Type B pancreatic cell (in vitro differentiated cells): ENCODE measurements around the gene PPM1F. TPM values are rescaled to one million over a fixed set of nuclear protein-coding genes. Genes with fewer than 3 reads are reported as not detected.
"Not testable (repeated sequence)": the region's sequence is repeated elsewhere in the genome, so short reads cannot be mapped to it uniquely, and the experiment has no call there.

Source experiments
- DNase-seq: peaks from one replicate; pipeline ENCODE4 v3.0.0; 2021; ENCODE audit warnings: mixed read lengths; ENCODE audit not compliant: unreplicated experiment; ENCODE audit errors: extremely low spot score
- H3K27ac Mint-ChIP-seq: 2 replicates; pipeline ENCODE4 v1.8.0; 2021; ENCODE audit warnings: mild to moderate bottlenecking, mixed read lengths
- H3K27me3 Mint-ChIP-seq: 2 replicates; pipeline ENCODE4 v1.8.0; 2021; ENCODE audit warnings: mixed read lengths
- H3K36me3 Mint-ChIP-seq: 2 replicates; pipeline ENCODE4 v1.8.0; 2021; ENCODE audit warnings: mixed read lengths
- H3K4me1 Mint-ChIP-seq: one replicate; pipeline ENCODE4 v1.8.0; 2021; ENCODE audit warnings: mixed read lengths; ENCODE audit not compliant: unreplicated experiment
- H3K4me3 Mint-ChIP-seq: 2 replicates; pipeline ENCODE4 v1.8.0; 2021; ENCODE audit warnings: mild to moderate bottlenecking, mixed read lengths
- H3K9me3 Mint-ChIP-seq: 2 replicates; pipeline ENCODE4 v1.8.0; 2021; ENCODE audit warnings: mixed read lengths
- CTCF ChIP-seq: fragments of 200-600 bp; sonication (generic); conservative IDR thresholded peaks from 2 replicates; pipeline ENCODE4 v1.5.0; 2021; ENCODE audit warnings: antibody characterized with exemption, mild to moderate bottlenecking
- total RNA-seq: library from RNA; stranded (reverse); gene quantifications from 2 replicates; pipeline ENCODE4 v1.2.1, GENCODE V29; 2021; ENCODE audit warnings: low replicate concordance

The PPM1F gene
- total RNA-seq, 1 donor from 2014 or later: 25.1 TPM

GRCh38 chr22:21909871-21910270 is 42.8 kb downstream of the PPM1F start:
- H3K27ac Mint-ChIP-seq: no peak overlapping the region
- no peaks in the 10 kb centered on the region for H3K9me3 Mint-ChIP-seq
- no peak overlapping the region for H3K4me3 Mint-ChIP-seq
- no peaks in the 10 kb centered on the region for H3K4me1 Mint-ChIP-seq
- H3K36me3 Mint-ChIP-seq: no peaks in the 10 kb centered on the region
- no peak for TF ChIP-seq CTCF
- no peak for DNase-seq
- H3K27me3 Mint-ChIP-seq: no peaks in the 10 kb centered on the region

GRCh38 chr22:21907638-21908522 is 44.8 kb downstream of the PPM1F start:
- H3K9me3 Mint-ChIP-seq: no peaks in the 10 kb centered on the region
- no peaks in the 10 kb centered on the region for H3K4me1 Mint-ChIP-seq
- H3K36me3 Mint-ChIP-seq: no peaks in the 10 kb centered on the region
- H3K27ac Mint-ChIP-seq: no peak overlapping the region
- DNase-seq: no peak
- H3K27me3 Mint-ChIP-seq: no peaks in the 10 kb centered on the region
- no peak overlapping the region for H3K4me3 Mint-ChIP-seq
- no peak for TF ChIP-seq CTCF

GRCh38 chr22:21905234-21905633 is 47.4 kb downstream of the PPM1F start:
- not testable (repeated sequence) for H3K27ac Mint-ChIP-seq, H3K36me3 Mint-ChIP-seq, H3K4me1 Mint-ChIP-seq, DNase-seq, H3K27me3 Mint-ChIP-seq, H3K4me3 Mint-ChIP-seq, H3K9me3 Mint-ChIP-seq

GRCh38 chr22:21904250-21904789 is 48.3 kb downstream of the PPM1F start:
- no peak for DNase-seq

GRCh38 chr22:21903283-21903682 is 49.4 kb downstream of the PPM1F start:
- no peak for TF ChIP-seq CTCF
- no peak for DNase-seq
- H3K27me3 Mint-ChIP-seq: no peaks in the 10 kb centered on the region

More at GRCh38 chr22:21904250-21904789, 48.3 kb downstream of the PPM1F start:
- H3K36me3 Mint-ChIP-seq: no peaks in the 10 kb centered on the region
- no peak overlapping the region for H3K4me3 Mint-ChIP-seq
- TF ChIP-seq CTCF: no peak
- H3K27me3 Mint-ChIP-seq: no peaks in the 10 kb centered on the region
- H3K4me1 Mint-ChIP-seq: no peaks in the 10 kb centered on the region
- no peak overlapping the region for H3K27ac Mint-ChIP-seq
- H3K9me3 Mint-ChIP-seq: no peaks in the 10 kb centered on the region

GRCh38 chr22:21902296-21903087 is 50.2 kb downstream of the PPM1F start:
- H3K27me3 Mint-ChIP-seq: no peaks in the 10 kb centered on the region
- no peak overlapping the region for H3K27ac Mint-ChIP-seq
- no peak overlapping the region for H3K4me3 Mint-ChIP-seq
- no peaks in the 10 kb centered on the region for H3K9me3 Mint-ChIP-seq
- H3K36me3 Mint-ChIP-seq: no peaks in the 10 kb centered on the region
- DNase-seq: no peak
- H3K4me1 Mint-ChIP-seq: no peaks in the 10 kb centered on the region
- no peak for TF ChIP-seq CTCF

More at GRCh38 chr22:21903283-21903682, 49.4 kb downstream of the PPM1F start:
- Mint-ChIP-seq H3K4me1 (no peaks in the 10 kb centered on the region), H3K27ac (no peak overlapping the region), H3K9me3 (no peaks in the 10 kb centered on the region), H3K36me3 (no peaks in the 10 kb centered on the region), H3K4me3 (no peak overlapping the region)
